NCI-H2196 treated with DMSO at 0.1 percent for 48 hours (cell line): ENCODE results near the gene TMEM82.

Experiments
- DNase-seq: peaks from one replicate; lab custom pipeline; 2025; ENCODE audit not compliant: unreplicated experiment; lab: John Stamatoyannopoulos, UW

The TMEM82 gene

DNA sequence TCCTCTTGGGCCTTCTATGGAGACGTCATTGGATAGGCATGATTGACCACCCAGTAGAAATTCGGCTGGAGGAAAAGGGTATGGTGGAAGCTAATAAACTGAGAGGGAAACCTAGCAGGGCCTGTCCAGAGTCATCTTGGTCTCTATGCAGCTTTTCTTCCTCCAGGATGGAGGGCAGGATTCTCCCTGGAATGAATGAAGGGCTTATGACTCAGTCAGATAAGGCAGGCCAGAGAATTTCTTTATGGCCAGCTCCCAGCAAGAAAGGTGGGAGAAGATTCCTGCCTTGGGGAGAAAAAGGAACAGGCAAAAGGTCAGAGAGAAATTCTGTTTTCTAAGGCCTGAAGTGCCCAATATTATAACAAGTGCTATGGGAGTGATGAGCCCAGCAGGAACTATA lies 33.4 kb downstream of the TMEM82 start:
- no peak for DNase-seq

DNA sequence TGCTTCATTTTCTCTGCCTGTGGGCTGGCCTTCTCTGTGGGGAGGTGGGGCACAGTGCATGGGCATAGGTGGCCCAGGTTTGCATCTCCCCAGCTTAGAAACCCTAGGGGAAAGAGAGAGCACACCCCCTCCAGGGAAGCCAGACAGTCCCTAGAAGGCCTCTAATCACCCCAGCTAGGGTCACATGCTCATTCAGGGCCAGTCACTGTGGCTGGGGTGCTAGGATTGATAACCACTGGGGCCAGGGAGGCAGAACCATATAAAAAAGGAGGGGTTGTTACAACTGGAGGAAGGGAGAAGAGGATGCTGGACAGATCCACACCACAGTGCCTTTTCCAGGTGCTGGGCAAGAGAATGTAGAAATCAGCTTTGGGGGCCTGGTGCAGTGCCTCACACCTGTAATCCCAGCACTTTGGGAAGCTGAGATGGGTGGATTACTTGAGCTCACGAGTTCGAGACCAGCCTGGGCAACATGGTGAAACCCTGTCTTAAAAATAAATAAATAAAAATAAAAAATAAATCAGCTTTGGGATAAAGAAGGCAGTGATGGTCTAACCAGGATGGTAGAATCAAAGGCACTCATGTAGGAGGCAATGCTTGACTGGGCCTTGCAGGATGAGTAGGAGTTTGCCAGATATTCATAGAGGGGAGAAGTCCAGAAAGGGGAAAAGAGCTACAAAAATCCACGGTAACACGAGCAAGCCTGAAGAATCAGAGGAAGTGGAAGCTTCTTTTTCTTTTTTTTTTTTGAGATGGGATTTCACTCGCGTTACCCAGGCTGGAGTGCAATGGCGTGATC lies 35.8 kb downstream of the TMEM82 start:
- no peak for DNase-seq

GRCh38 chr1:15785683-15786082 lies 43.4 kb downstream of the TMEM82 start:
- DNase-seq: no peak

DNA sequence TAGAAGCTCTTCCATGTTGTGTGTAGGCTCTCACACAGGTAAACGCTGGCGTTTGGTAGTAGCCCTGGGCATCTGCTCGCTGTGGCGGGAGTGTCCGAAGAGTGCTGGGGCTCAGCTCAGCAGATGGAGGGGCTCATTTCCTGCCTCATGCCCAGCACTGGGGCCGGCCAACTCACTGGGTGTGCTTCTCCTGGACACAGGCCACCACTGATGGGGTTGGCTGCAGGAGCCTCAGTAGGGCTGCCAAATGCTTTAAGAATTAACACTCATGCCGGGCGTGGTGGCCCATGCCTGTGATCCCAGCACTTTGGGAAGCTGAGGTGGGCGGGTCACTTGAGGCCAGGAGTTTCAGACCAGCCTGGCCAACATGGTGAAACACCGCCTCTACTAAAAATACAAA lies 44.3 kb downstream of the TMEM82 start:
- no peak for DNase-seq

- no peak for DNase-seq
These were observed 46.5 kb downstream of the TMEM82 start for GRCh38 chr1:15788624-15789301.

GRCh38 chr1:15796086-15796462 lies 53.8 kb downstream of the TMEM82 start:
- no peak for DNase-seq
